ENCODE data around the gene SAMD4A. TPM values are rescaled to one million over a fixed set of nuclear protein-coding genes. Genes with fewer than 3 reads are reported as not detected.
A peak's percentile ranks its signal among the peaks of the same experiment; 100 is the strongest.

Gene SAMD4A, protein sequence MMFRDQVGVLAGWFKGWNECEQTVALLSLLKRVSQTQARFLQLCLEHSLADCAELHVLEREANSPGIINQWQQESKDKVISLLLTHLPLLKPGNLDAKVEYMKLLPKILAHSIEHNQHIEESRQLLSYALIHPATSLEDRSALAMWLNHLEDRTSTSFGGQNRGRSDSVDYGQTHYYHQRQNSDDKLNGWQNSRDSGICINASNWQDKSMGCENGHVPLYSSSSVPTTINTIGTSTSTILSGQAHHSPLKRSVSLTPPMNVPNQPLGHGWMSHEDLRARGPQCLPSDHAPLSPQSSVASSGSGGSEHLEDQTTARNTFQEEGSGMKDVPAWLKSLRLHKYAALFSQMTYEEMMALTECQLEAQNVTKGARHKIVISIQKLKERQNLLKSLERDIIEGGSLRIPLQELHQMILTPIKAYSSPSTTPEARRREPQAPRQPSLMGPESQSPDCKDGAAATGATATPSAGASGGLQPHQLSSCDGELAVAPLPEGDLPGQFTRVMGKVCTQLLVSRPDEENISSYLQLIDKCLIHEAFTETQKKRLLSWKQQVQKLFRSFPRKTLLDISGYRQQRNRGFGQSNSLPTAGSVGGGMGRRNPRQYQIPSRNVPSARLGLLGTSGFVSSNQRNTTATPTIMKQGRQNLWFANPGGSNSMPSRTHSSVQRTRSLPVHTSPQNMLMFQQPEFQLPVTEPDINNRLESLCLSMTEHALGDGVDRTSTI
- total RNA-seq, result 53.3 to 59.3 TPM (median 57.0 TPM) in 3 replicates
- long read RNA-seq, full-length matches to known transcripts, result 1 of 14 reads
- long read RNA-seq, partial matches to known transcripts, result 4 of 14 reads
- long read RNA-seq, other reads (novel, unspliced or antisense), result 9 of 14 reads

GRCh38 chr14:54566410-54567223, at the start of gene SAMD4A:
Gene SAMD4A (plus strand): TSS chr14:54567128. CDS start chr14:54567917, 789 bp downstream.
- Mint-ChIP-seq H3K4me1 (ENCODE audit: low read depth) (peaks cover 54% of the 10 kb centered on the region), H3K27me3 (ENCODE audit: low read depth) (no peaks in the 10 kb centered on the region), H3K4me3 (ENCODE audit: unreplicated experiment) (peak within 1 kb of the TSS; percentile 97), H3K27ac (ENCODE audit: unreplicated experiment) (peak within 1 kb of the TSS; percentile 99), H3K36me3 (ENCODE audit: low read depth) (peaks cover 5% of the 10 kb centered on the region), H3K9me3 (ENCODE audit: low read depth) (no peaks in the 10 kb centered on the region)
- DNase-seq (ENCODE audit: low spot score), result peak; percentile 92
- TF ChIP-seq, protein P1, sequence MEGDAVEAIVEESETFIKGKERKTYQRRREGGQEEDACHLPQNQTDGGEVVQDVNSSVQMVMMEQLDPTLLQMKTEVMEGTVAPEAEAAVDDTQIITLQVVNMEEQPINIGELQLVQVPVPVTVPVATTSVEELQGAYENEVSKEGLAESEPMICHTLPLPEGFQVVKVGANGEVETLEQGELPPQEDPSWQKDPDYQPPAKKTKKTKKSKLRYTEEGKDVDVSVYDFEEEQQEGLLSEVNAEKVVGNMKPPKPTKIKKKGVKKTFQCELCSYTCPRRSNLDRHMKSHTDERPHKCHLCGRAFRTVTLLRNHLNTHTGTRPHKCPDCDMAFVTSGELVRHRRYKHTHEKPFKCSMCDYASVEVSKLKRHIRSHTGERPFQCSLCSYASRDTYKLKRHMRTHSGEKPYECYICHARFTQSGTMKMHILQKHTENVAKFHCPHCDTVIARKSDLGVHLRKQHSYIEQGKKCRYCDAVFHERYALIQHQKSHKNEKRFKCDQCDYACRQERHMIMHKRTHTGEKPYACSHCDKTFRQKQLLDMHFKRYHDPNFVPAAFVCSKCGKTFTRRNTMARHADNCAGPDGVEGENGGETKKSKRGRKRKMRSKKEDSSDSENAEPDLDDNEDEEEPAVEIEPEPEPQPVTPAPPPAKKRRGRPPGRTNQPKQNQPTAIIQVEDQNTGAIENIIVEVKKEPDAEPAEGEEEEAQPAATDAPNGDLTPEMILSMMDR (IDR thresholded peaks at IDR 0.05), result peak; percentile 73

DNA sequence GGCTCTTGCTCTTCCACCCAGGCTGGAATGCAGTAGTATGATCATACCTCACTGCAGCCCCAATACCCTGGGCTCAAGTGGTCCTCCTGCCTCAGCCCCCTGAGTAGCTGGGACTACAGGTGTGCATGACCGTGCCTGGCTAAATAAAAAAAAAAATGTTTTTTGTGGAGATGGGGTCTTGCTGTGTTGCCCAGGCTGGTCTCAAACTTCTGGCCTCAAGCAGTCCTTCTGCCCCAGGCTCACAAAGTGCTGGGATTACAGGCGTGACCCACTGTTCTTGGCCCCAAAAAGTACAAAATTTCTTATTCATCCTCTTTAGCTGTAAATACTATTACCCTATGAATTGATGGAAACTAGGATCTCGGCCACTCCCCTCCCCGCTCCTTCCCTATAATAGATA, 42.5 kb upstream of the SAMD4A start:
- peaks cover 15% of the 10 kb centered on the region for H3K36me3 Mint-ChIP-seq (ENCODE audit: low read depth)
- H3K9me3 Mint-ChIP-seq (ENCODE audit: low read depth), result no peaks in the 10 kb centered on the region
- H3K27ac Mint-ChIP-seq (ENCODE audit: unreplicated experiment), result no peak overlapping the region
- H3K4me3 Mint-ChIP-seq (ENCODE audit: unreplicated experiment), result no peak overlapping the region
- DNase-seq (ENCODE audit: low spot score), result no peak
- TF ChIP-seq, protein P1 (IDR thresholded peaks at IDR 0.05), result no peak
- H3K4me1 Mint-ChIP-seq (ENCODE audit: low read depth), result peaks cover 3% of the 10 kb centered on the region
- no peaks in the 10 kb centered on the region for H3K27me3 Mint-ChIP-seq (ENCODE audit: low read depth)

GRCh38 chr14:54528973-54529372, 38.0 kb upstream of the SAMD4A start:
- no peak for DNase-seq (ENCODE audit: low spot score)
- Mint-ChIP-seq H3K9me3 (ENCODE audit: low read depth) (no peaks in the 10 kb centered on the region), H3K27ac (ENCODE audit: unreplicated experiment) (no peak overlapping the region), H3K4me1 (ENCODE audit: low read depth) (peaks cover 3% of the 10 kb centered on the region), H3K4me3 (ENCODE audit: unreplicated experiment) (no peak overlapping the region), H3K27me3 (ENCODE audit: low read depth) (no peaks in the 10 kb centered on the region), H3K36me3 (ENCODE audit: low read depth) (peaks cover 7% of the 10 kb centered on the region)
- TF ChIP-seq, protein P1 (IDR thresholded peaks at IDR 0.05), result no peak

DNA sequence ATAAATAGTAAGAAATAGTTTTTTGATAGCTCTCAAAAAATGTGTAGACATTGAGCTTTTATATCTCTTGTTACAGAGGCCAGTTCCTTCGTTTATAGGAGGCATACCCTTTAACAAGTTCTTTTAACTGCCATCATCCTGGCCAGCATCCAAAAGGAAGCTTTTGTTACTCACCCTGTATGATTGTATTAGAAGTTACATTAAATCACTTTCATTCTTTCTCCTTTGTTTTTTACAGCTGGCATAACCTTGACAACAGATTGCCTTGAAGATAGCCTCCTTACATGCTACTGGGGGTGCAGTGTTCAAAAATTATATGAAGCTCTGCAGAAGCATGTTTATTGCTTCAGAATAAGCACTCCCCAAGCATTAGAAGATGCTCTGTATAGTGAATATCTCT, 37.1 kb upstream of the SAMD4A start:
- no peak for DNase-seq (ENCODE audit: low spot score)
- TF ChIP-seq, protein P1 (IDR thresholded peaks at IDR 0.05), result no peak
- H3K4me3 Mint-ChIP-seq (ENCODE audit: unreplicated experiment), result no peak overlapping the region
- no peaks in the 10 kb centered on the region for H3K27me3 Mint-ChIP-seq (ENCODE audit: low read depth)
- H3K27ac Mint-ChIP-seq (ENCODE audit: unreplicated experiment), result no peak overlapping the region
- peaks cover 5% of the 10 kb centered on the region for H3K36me3 Mint-ChIP-seq (ENCODE audit: low read depth)
- peaks cover 3% of the 10 kb centered on the region for H3K4me1 Mint-ChIP-seq (ENCODE audit: low read depth)
- H3K9me3 Mint-ChIP-seq (ENCODE audit: low read depth), result no peaks in the 10 kb centered on the region

Measured in chondrocyte (in vitro differentiated cells).